Hepatocyte (in vitro differentiated cells): Measurements from ENCODE around the gene ADRM1. TPM values are rescaled to one million over a fixed set of nuclear protein-coding genes. Genes with fewer than 3 reads are reported as not detected.

Source experiments
- DNase-seq: peaks from one replicate; pipeline ENCODE4 v3.0.0-alpha.2; 2016; ENCODE audit warnings: low spot score
- H2AFZ ChIP-seq: fragments of 200-600 bp; sonication (generic); 2 replicates; pipeline ENCODE4 v1.6.0; 2016; ENCODE audit warnings: antibody characterized with exemption, mild to moderate bottlenecking
- H3K27ac ChIP-seq: fragments of 200-600 bp; sonication (generic); 2 replicates; pipeline ENCODE4 v1.5.1; 2016; ENCODE audit warnings: mild to moderate bottlenecking
- H3K27me3 ChIP-seq: fragments of 200-600 bp; sonication (generic); 2 replicates; pipeline ENCODE4 v1.6.1; 2016
- H3K36me3 ChIP-seq: fragments of 200-600 bp; sonication (generic); replicated peaks from 2 replicates; pipeline ENCODE4 v1.5.1; 2016; ENCODE audit warnings: low read depth; ENCODE audit not compliant: insufficient read depth
- H3K4me1 ChIP-seq: fragments of 200-600 bp; sonication (generic); 2 replicates; pipeline ENCODE4 v1.5.1; 2016; ENCODE audit warnings: mild to moderate bottlenecking, moderate library complexity; ENCODE audit not compliant: insufficient read depth
- H3K4me2 ChIP-seq: fragments of 200-600 bp; sonication (generic); 2 replicates; pipeline ENCODE4 v1.6.0; 2016
- H3K4me3 ChIP-seq: fragments of 200-600 bp; sonication (generic); 2 replicates; pipeline ENCODE4 v1.5.1; 2016; ENCODE audit warnings: mild to moderate bottlenecking
- H3K79me2 ChIP-seq: fragments of 200-600 bp; sonication (generic); 2 replicates; pipeline ENCODE4 v1.6.0; 2017; ENCODE audit warnings: mild to moderate bottlenecking
- H3K9me2 ChIP-seq: fragments of 200-600 bp; sonication (generic); replicated peaks from 2 replicates; pipeline ENCODE4 v1.6.0; 2017; ENCODE audit warnings: mild to moderate bottlenecking; ENCODE audit not compliant: insufficient read depth
- H3K9me3 ChIP-seq: fragments of 200-600 bp; sonication (generic); 2 replicates; pipeline ENCODE4 v1.5.1; 2016; ENCODE audit warnings: low read depth, mild to moderate bottlenecking
- H4K20me1 ChIP-seq: fragments of 200-600 bp; sonication (generic); 2 replicates; pipeline ENCODE4 v1.6.0; 2016; ENCODE audit warnings: mild to moderate bottlenecking; ENCODE audit not compliant: insufficient read depth, poor library complexity, severe bottlenecking
- CTCF ChIP-seq: fragments of 200-600 bp; sonication (generic); IDR thresholded peaks from 2 replicates; pipeline ENCODE4 v1.5.1; 2016; ENCODE audit warnings: antibody characterized with exemption, mild to moderate bottlenecking; ENCODE audit not compliant: poor library complexity
- EZH2 ChIP-seq: fragments of 200-600 bp; sonication (generic); IDR thresholded peaks from 2 replicates; pipeline ENCODE4 v1.6.1; 2016; ENCODE audit warnings: antibody characterized with exemption, mild to moderate bottlenecking, borderline replicate concordance
- EZH2phosphoT487 ChIP-seq: fragments of 200-600 bp; sonication (generic); IDR thresholded peaks from one replicate; pipeline ENCODE4 v1.6.1; 2018; ENCODE audit warnings: antibody characterized with exemption, mild to moderate bottlenecking, low read depth, moderate library complexity; ENCODE audit not compliant: unreplicated experiment, severe bottlenecking
- WGBS: methylation state at CpG from one replicate; pipeline ENCODE4 v1.1.6; 2016; ENCODE audit warnings: low lambda C conversion rate; ENCODE audit errors: missing lambda C conversion rate; 5-methylcytosine and 5-hydroxymethylcytosine counted together
- polyA plus RNA-seq: library from polyadenylated mRNA; unstranded; fragments of >200 nt; fragmentation: Nextera tagmentation; extraction: Ambion mirVana; gene quantifications from 2 replicates; pipeline ENCODE4 v1.2.1, GENCODE V29; 2016
- total RNA-seq: library from RNA; depleted of rRNA; stranded (reverse); fragments of >200 nt; gene quantifications from 2 replicates; pipeline ENCODE4 v1.2.3, GENCODE V29; 2014

Gene ADRM1
- total and polyA plus RNA-seq, 2 experiments from 2014 or later = 103 to 144 TPM

DNA sequence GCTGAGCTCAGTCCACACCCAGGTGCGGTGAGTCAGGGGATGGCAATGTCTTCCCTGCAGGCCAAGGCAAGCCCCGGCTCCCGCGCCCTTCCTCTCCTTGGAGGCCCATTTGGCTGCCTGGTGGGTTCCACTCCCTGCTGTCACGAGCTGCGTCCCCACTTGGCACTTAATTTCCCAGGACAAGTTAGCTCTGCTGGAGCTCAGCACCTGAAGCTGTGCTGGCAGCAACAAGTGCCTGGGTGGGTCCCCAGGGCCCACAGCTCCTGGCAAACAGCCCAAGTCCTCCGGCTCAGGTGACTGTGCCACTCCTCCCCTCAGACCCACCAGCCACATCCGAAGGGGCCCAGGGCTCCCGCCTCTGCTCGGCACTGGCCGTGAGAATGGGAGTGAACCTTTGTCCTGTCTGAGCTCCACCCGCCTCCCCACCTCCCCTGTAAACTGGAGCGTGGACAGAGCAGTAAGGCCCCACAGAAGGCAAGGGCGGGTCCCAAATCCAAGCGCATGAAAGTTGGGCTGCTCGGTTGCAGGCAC is 47.4 kb downstream of the ADRM1 start:
- Histone ChIP-seq H3K79me2 (peaks cover 25% of the 10 kb centered on the region), H4K20me1 (peaks cover 3% of the 10 kb centered on the region), H3K27ac (peak overlapping the region; percentile 95), H3K27me3 (no peaks in the 10 kb centered on the region), H3K4me3 (no peak overlapping the region), H2AFZ (no peak overlapping the region), H3K4me2 (no peak overlapping the region), H3K9me2 (no peaks in the 10 kb centered on the region), H3K9me3 (no peaks in the 10 kb centered on the region), H3K4me1 (peaks cover 31% of the 10 kb centered on the region), H3K36me3 (no peaks in the 10 kb centered on the region)
- WGBS = 66% methylated on average over 16 of the region's 16 CpGs
- peak; percentile 83 for DNase-seq
- no peak for TF ChIP-seq EZH2
- TF ChIP-seq CTCF = no peak
- TF ChIP-seq EZH2phosphoT487 = no peak

- Histone ChIP-seq H3K79me2 (peaks cover 31% of the 10 kb centered on the region), H3K9me3 (no peaks in the 10 kb centered on the region), H3K36me3 (no peaks in the 10 kb centered on the region), H3K4me1 (peaks cover 38% of the 10 kb centered on the region), H3K4me2 (no peak overlapping the region), H2AFZ (no peak overlapping the region), H3K27ac (peak overlapping the region; percentile 95), H4K20me1 (peaks cover 3% of the 10 kb centered on the region), H3K27me3 (no peaks in the 10 kb centered on the region), H3K4me3 (no peak overlapping the region), H3K9me2 (no peaks in the 10 kb centered on the region)
- TF ChIP-seq EZH2phosphoT487 (no peak), CTCF (no peak), EZH2 (no peak)
- DNase-seq = no peak
- 90% methylated on average over 23 of the region's 23 CpGs for WGBS
Observed at GRCh38 chr20:62350629-62351422, 48.0 kb downstream of the ADRM1 start.

DNA sequence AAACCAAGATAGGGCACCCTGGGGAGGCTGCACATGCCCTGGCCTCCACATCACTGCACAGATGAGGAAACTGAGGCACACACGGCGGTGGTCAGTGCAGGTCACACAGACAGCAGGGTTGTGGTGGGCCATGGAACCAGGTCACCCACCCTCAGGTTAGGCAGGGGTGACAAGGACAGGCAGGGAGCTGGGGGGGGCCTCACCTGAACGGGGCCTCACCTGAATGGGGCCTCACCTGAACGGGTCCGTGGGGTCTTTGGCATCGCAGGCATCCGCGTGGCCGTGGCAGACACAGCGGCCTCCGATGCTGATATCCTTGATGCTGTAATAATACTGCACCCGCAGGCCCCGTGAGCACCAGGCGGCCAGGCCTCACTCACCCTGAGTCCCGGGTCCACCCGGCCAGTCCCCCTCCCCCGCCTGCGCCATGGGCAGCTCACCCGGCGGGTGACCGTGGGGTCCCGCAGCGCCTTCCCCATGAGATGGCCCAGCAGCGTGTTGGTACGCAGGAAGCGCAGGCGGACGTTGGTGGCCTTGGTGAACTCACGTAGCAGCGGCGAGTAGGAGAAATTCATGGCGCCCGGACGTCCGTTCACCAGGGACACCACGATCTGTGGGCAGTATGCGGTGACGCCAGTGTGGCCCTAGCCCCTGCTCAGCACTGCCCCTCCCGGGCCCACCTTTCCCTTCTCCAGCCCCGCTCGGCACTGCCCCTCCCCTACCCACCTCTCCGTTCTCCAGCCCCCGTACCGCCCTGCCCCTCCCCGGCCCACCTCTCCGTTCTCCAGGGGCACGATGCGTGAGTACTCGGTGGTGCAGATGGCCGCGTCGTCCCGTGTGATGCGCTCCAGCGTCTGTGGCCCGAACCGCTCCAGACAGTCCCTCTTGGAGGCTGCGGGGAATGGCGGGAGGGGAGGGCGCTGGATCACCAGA is 48.9 kb downstream of the ADRM1 start:
- H3K36me3 ChIP-seq = no peaks in the 10 kb centered on the region
- no peak overlapping the region for H3K4me2 ChIP-seq
- H3K9me2 ChIP-seq = no peaks in the 10 kb centered on the region
- TF ChIP-seq CTCF = no peak
- TF ChIP-seq EZH2phosphoT487 = no peak
- TF ChIP-seq EZH2 = no peak
- 92% methylated on average over 46 of the region's 60 CpGs for WGBS
- no peaks in the 10 kb centered on the region for H3K27me3 ChIP-seq
- peaks cover 47% of the 10 kb centered on the region for H3K4me1 ChIP-seq
- H3K9me3 ChIP-seq = no peaks in the 10 kb centered on the region
- H3K79me2 ChIP-seq = peaks cover 40% of the 10 kb centered on the region
- no peak for DNase-seq
- H3K4me3 ChIP-seq = no peak overlapping the region
- peak overlapping the region; percentile 95 for H3K27ac ChIP-seq
- no peak overlapping the region for H2AFZ ChIP-seq
- H4K20me1 ChIP-seq = peaks cover 3% of the 10 kb centered on the region
